ENCODE results near the gene ZNRF4.

ZNRF4 gene

GRCh38 chr19:5504114-5504513 is 48.9 kb downstream of the ZNRF4 start:
- no peak for DNase-seq (ENCODE audit: low spot score)

All from AG08395 (cell line).